ENCODE data around the gene ACACB.

GRCh38 chr12:109264943-109265650 is 148.7 kb downstream of the ACACB start:
- TF ChIP-seq POLR2A (IDR thresholded peaks at IDR 0.05) (no peak), CTCF (IDR thresholded peaks at IDR 0.05) (no peak)

Measured in Peyer's patch (tissue), 4 donors.